HG03103 (cell line): Measurements from ENCODE around the gene RUSC1.
"Not testable (repeated sequence)": the region's sequence is repeated elsewhere in the genome, so short reads cannot be mapped to it uniquely, and the experiment has no call there.

ENCODE experiments used
- ATAC-seq: cut with Tn5 transposase; IDR thresholded peaks from one replicate; pipeline ENCODE4 v1.9.1; 2021; ENCODE audit warnings: low read depth; ENCODE audit not compliant: unreplicated experiment

Gene RUSC1

DNA sequence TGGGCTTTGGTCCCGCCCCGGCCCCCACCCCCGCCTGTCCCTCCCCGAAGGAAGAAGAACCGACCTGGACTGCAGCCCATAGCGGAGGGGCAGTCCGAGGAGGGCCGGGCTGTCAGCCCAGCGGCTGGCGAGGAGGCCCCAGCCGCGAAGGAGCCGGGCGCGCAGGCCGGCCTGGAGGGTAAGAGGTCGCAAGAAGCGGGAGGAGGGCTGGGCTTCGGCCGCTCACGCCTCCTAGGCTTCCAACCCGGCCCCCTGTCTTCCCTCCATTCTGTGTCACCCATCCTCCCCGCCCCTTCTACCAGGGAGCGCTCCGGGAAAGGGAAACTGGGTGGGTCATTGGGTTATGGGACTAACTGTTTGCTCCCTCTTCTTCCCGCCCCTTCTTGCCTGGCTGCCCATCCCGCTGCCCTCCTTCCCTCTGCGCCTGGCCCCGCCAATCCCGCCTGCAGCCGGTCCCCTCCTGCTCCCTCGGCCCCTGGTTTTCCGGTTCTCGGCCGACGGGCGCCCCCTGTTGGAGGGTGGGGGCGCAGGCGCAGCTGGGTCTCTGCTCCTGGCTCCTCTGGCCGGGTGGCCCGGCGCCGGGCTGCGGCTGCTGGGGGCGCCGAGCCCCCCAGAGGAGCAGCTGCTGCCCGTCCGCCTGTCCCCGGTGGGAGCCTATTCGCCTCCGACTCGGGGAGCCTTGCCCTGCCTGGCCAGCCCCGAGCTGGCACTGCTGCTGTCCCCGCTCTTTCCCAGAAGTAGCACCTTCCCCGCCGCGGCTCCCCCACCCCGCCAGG, 2.4 kb downstream of the RUSC1 start:
- ATAC-seq = no peak

DNA sequence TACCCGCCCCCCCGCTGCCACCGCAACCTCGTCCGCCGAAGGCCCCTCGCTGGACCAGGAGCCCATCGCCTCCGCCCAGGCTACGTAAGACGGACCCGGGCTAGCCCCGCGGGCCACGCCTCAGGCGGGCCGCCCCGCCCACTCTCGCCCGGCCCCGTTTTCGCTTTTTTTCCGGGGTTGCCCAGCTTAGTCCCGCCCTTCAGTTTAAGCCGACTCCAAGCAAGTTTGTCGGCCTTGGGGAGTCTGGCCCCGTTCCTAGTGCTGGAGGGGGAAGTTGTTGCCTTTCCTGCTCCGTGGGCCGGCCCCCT, 3.0 kb downstream of the RUSC1 start:
- peak; percentile 36 for ATAC-seq

GRCh38 chr1:155324037-155324716, 3.5 kb downstream of the RUSC1 start:
- ATAC-seq = peak; percentile 52

GRCh38 chr1:155324717-155325602, 4.3 kb downstream of the RUSC1 start:
- no peak for ATAC-seq

- no peak for ATAC-seq
These were observed 4.9 kb downstream of the RUSC1 start for GRCh38 chr1:155325603-155325893.

GRCh38 chr1:155326020-155326526, 5.4 kb downstream of the RUSC1 start:
- ATAC-seq = no peak

DNA sequence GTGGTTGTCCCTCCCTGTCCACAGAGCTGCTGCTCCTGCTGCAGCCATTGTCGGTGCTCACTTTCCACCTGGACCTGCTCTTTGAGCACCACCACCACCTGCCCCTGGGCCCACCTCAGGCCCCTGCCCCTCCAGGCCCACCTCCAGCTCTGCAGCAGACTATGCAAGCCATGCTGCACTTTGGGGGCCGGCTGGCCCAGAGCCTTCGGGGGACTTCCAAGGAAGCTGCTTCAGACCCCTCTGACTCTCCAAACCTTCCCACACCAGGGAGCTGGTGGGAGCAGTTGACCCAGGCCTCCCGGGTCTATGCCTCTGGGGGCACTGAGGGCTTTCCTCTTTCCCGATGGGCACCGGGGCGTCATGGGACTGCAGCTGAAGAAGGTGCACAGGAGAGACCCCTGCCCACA, 5.9 kb downstream of the RUSC1 start:
- no peak for ATAC-seq

GRCh38 chr1:155327981-155328380, 7.3 kb downstream of the RUSC1 start:
- no peak for ATAC-seq

DNA sequence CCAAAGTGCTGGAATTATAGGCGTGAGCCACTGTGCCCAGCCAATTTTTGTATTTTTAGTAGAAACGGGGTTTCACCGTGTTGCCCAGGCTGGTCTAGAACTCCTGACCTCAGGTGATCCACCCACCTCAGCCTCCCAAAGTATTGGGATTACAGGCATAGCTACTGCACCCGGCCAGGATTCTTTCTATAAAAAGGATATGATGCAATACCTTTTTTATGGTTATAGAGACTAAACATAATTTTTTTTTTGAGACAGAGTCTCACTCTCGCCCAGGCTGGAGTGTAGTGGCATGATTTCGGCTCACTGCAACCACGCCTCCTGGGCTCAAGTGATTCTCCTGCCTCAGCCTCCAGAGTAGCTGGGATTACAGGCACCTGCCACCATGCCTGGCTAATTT, 8.2 kb downstream of the RUSC1 start:
- not testable (repeated sequence) for ATAC-seq

DNA sequence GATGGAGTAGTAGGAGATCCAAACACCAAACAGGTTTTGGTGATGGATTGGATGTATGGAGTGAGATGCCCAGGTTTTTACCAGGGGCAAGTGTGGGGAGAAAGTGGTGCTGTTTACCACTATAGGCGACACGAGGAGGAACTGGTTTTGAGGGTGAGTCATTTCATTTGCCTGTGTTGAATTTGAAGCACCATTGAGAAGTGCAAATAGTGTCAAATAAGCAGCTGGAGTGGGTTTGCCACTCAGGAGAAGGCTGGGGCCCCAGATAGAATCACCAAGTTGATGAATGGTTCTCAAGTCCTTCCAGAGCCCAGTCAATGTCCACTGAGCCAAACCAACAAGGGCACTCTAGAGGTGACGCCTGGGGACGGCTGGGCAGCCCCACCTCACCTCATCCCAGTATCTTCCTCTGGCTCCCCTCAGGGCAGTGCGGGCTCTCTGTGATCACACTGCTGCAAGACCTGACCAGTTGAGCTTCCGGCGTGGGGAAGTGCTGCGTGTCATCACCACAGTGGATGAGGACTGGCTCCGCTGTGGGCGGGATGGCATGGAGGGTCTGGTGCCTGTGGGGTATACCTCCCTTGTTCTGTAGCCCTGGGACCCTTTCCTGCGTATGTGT, 9.4 kb downstream of the RUSC1 start:
- no peak for ATAC-seq

- ATAC-seq = no peak
These were observed 14.3 kb downstream of the RUSC1 start for GRCh38 chr1:155334962-155335361.

GRCh38 chr1:155339515-155340097, 18.9 kb downstream of the RUSC1 start:
- ATAC-seq = no peak

DNA sequence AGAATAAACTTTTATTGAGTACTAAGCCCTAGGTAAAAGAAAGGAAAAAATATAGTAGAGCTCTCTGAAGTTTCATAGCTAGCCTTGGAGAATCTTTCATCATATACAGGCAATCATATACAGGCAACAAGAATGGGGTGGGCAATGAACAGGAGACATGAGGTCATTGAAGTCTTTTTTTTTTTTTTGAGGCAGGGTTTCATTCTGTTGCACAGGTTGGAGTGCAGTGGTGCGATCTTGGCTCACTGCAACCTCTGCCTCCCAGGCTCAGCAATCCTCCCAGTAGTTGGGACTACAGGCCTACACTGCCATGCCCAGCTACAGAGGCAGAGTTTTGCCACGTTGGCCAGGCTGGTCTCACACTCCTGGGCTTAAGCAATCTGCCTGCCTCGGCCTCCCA, 22.1 kb downstream of the RUSC1 start:
- no peak for ATAC-seq

- ATAC-seq = no peak
These were observed 31.9 kb downstream of the RUSC1 start for GRCh38 chr1:155352631-155353030.

DNA sequence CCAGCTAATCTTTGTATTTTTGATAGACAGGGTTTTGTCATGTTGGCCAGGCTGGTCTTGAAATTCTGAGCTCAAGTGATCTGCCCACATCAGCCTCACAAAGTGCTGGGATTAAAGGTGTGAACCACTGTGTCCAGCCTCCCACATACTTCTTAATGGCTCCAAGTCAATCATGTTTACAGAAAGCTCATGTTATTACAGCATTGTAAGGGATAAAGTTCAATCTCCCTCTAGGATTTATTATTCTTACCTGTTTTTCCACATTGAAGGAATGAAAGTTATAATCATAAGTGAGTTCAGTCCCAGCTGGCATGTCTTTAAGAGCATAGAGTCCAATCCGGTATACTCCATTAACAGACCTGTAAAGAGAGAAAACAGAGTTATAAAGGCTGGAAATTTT, 39.4 kb downstream of the RUSC1 start:
- no peak for ATAC-seq

- no peak for ATAC-seq
These were observed 58.5 kb downstream of the RUSC1 start for GRCh38 chr1:155379180-155379579.

- ATAC-seq = no peak
These were observed 59.0 kb downstream of the RUSC1 start for GRCh38 chr1:155379631-155380090.
